ENCODE results near the gene BOK.

- TF ChIP-seq SIN3A (IDR thresholded peaks at IDR 0.05; ENCODE audit: borderline replicate concordance in 2 of 2, control insufficient read depth in 1 of 2, low read depth in 2 of 2, low read length in 2 of 2) (no peak), ZNF707 (CRISPR knock-in tag; conservative IDR thresholded peaks at IDR 0.05) (no peak), TCF7L2 (IDR thresholded peaks at IDR 0.05; ENCODE audit: low read depth, low read length) (no peak), GTF2F1 (IDR thresholded peaks at IDR 0.05; ENCODE audit: low read depth, low read length) (no peak), ZBTB17 (CRISPR knock-in tag; IDR thresholded peaks at IDR 0.05) (no peak), PHF21A (IDR thresholded peaks at IDR 0.05; ENCODE audit: borderline replicate concordance, low read depth) (no peak), CBFB (CRISPR knock-in tag; IDR thresholded peaks at IDR 0.05) (no peak), SPI1 (IDR thresholded peaks at IDR 0.05; ENCODE audit: borderline replicate concordance, low read depth, low read length) (no peak), SMAD3 (CRISPR knock-in tag; conservative IDR thresholded peaks at IDR 0.05) (no peak)
- TF ChIP-seq, protein P1, sequence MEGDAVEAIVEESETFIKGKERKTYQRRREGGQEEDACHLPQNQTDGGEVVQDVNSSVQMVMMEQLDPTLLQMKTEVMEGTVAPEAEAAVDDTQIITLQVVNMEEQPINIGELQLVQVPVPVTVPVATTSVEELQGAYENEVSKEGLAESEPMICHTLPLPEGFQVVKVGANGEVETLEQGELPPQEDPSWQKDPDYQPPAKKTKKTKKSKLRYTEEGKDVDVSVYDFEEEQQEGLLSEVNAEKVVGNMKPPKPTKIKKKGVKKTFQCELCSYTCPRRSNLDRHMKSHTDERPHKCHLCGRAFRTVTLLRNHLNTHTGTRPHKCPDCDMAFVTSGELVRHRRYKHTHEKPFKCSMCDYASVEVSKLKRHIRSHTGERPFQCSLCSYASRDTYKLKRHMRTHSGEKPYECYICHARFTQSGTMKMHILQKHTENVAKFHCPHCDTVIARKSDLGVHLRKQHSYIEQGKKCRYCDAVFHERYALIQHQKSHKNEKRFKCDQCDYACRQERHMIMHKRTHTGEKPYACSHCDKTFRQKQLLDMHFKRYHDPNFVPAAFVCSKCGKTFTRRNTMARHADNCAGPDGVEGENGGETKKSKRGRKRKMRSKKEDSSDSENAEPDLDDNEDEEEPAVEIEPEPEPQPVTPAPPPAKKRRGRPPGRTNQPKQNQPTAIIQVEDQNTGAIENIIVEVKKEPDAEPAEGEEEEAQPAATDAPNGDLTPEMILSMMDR (IDR thresholded peaks at IDR 0.05 in 2 of 3, conservative IDR thresholded peaks at IDR 0.05 in 1 of 3; ENCODE audit: insufficient read depth in 2 of 3, low read depth in 1 of 3, low read length in 3 of 3), result no peak
Observed at GRCh38 chr2:241553981-241554380, 4.6 kb upstream of the BOK start.

Data from K562 (cell line).